Activated T-cell treated with anti-CD3 and anti-CD28 coated beads for 24 hours (primary cell): ENCODE measurements around the gene ROM1.
"Not testable (repeated sequence)": the region's sequence is repeated elsewhere in the genome, so short reads cannot be mapped to it uniquely, and the experiment has no call there.

Experiments used
- DNase-seq: peaks from one replicate; pipeline ENCODE4 v3.0.0-alpha.2; 2020; ENCODE audit warnings: low read depth

ROM1 gene

GRCh38 chr11:62610403-62610802 is 2.7 kb upstream of the ROM1 start:
- no peak for DNase-seq

GRCh38 chr11:62610814-62611704 is 2.0 kb upstream of the ROM1 start:
- no peak for DNase-seq

GRCh38 chr11:62611705-62612365 is 1.2 kb upstream of the ROM1 start:
- DNase-seq = peak; percentile 50

- no peak for DNase-seq
Measured at GRCh38 chr11:62613291-62613778, 278 bp downstream of the ROM1 start.

- DNase-seq = peak; percentile 55
Measured at GRCh38 chr11:62614275-62614674, 1.2 kb downstream of the ROM1 start.

GRCh38 chr11:62615521-62615920 is 2.5 kb downstream of the ROM1 start:
- DNase-seq = no peak

- DNase-seq = not testable (repeated sequence)
Measured at GRCh38 chr11:62616957-62617356, 3.9 kb downstream of the ROM1 start.

- DNase-seq = no peak
Measured at GRCh38 chr11:62621027-62621566, 8.0 kb downstream of the ROM1 start.

- DNase-seq = peak; percentile 96
Measured at GRCh38 chr11:62621567-62622470, 8.8 kb downstream of the ROM1 start, which contains the start of gene B3GAT3. Gene B3GAT3, minus strand, starts transcription at chr11:62621986. Its CDS starts 39 bp downstream, at chr11:62621947.

- no peak for DNase-seq
Measured at GRCh38 chr11:62622476-62623089, 9.5 kb downstream of the ROM1 start.

- DNase-seq = no peak
Measured at GRCh38 chr11:62627713-62628112, 14.7 kb downstream of the ROM1 start.

- no peak for DNase-seq
Measured at GRCh38 chr11:62632492-62632891, 19.4 kb downstream of the ROM1 start.

- no peak for DNase-seq
Measured at GRCh38 chr11:62644220-62644619, 31.2 kb downstream of the ROM1 start.

GRCh38 chr11:62645671-62645945 is 32.6 kb downstream of the ROM1 start:
- no peak for DNase-seq

GRCh38 chr11:62645946-62646824 is 33.1 kb downstream of the ROM1 start, which contains the start of gene GANAB:
Gene GANAB, minus strand, starts transcription at chr11:62646613. Its CDS starts 14 bp downstream, at chr11:62646599.
- peak; percentile 99 for DNase-seq

- DNase-seq = no peak
Measured at GRCh38 chr11:62646825-62647608, 34.0 kb downstream of the ROM1 start.

- DNase-seq = no peak
Measured at GRCh38 chr11:62647609-62648005, 34.5 kb downstream of the ROM1 start.

GRCh38 chr11:62648185-62648966 is 35.3 kb downstream of the ROM1 start:
- DNase-seq = no peak

GRCh38 chr11:62648967-62649364 is 35.9 kb downstream of the ROM1 start:
- DNase-seq = no peak
